Chondrocyte (in vitro differentiated cells): Measurements from ENCODE around the gene MTFP1. TPM values are rescaled to one million over a fixed set of nuclear protein-coding genes. Genes with fewer than 3 reads are reported as not detected.
A peak's percentile ranks its signal among the peaks of the same experiment; 100 is the strongest.

Experiments
- DNase-seq: peaks from one replicate; pipeline ENCODE4 v3.0.0; 2021; ENCODE audit warnings: mixed read lengths, low spot score
- H3K27ac Mint-ChIP-seq: one replicate; pipeline ENCODE4 v1.8.0; 2021; ENCODE audit warnings: mild to moderate bottlenecking, moderate library complexity, mixed read lengths; ENCODE audit not compliant: unreplicated experiment
- H3K27me3 Mint-ChIP-seq: 2 replicates; pipeline ENCODE4 v1.8.0; 2021; ENCODE audit warnings: low read depth, mixed read lengths
- H3K36me3 Mint-ChIP-seq: 2 replicates; pipeline ENCODE4 v1.8.0; 2021; ENCODE audit warnings: low read depth, mixed read lengths
- H3K4me1 Mint-ChIP-seq: 2 replicates; pipeline ENCODE4 v1.8.0; 2021; ENCODE audit warnings: low read depth, mild to moderate bottlenecking, mixed read lengths
- H3K4me3 Mint-ChIP-seq: one replicate; pipeline ENCODE4 v1.8.0; 2021; ENCODE audit warnings: mild to moderate bottlenecking, moderate library complexity, mixed read lengths; ENCODE audit not compliant: unreplicated experiment
- H3K9me3 Mint-ChIP-seq: 2 replicates; pipeline ENCODE4 v1.8.0; 2021; ENCODE audit warnings: low read depth, mixed read lengths
- total RNA-seq: library from RNA; stranded (reverse); gene quantifications from 3 replicates; pipeline ENCODE4 v1.2.1, GENCODE V29; 2021
- TF ChIP-seq, protein P1 (sequence below): fragments of 200-600 bp; sonication (generic); IDR thresholded peaks from 2 replicates; pipeline ENCODE4 v1.5.0; 2021; ENCODE audit warnings: antibody characterized with exemption, mild to moderate bottlenecking, moderate library complexity

The MTFP1 gene
- total RNA-seq, 1 donor from 2014 or later, result 12.1 TPM

- peaks cover 26% of the 10 kb centered on the region for H3K36me3 Mint-ChIP-seq
- H3K4me3 Mint-ChIP-seq, result no peak overlapping the region
Measured at GRCh38 chr22:30413001-30413400, 12.6 kb upstream of the MTFP1 start.

GRCh38 chr22:30413745-30414524 is 11.6 kb upstream of the MTFP1 start:
- H3K36me3 Mint-ChIP-seq, result peaks cover 26% of the 10 kb centered on the region
- H3K4me1 Mint-ChIP-seq, result peaks cover 24% of the 10 kb centered on the region
- TF ChIP-seq, protein P1, sequence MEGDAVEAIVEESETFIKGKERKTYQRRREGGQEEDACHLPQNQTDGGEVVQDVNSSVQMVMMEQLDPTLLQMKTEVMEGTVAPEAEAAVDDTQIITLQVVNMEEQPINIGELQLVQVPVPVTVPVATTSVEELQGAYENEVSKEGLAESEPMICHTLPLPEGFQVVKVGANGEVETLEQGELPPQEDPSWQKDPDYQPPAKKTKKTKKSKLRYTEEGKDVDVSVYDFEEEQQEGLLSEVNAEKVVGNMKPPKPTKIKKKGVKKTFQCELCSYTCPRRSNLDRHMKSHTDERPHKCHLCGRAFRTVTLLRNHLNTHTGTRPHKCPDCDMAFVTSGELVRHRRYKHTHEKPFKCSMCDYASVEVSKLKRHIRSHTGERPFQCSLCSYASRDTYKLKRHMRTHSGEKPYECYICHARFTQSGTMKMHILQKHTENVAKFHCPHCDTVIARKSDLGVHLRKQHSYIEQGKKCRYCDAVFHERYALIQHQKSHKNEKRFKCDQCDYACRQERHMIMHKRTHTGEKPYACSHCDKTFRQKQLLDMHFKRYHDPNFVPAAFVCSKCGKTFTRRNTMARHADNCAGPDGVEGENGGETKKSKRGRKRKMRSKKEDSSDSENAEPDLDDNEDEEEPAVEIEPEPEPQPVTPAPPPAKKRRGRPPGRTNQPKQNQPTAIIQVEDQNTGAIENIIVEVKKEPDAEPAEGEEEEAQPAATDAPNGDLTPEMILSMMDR, result no peak
- H3K4me3 Mint-ChIP-seq, result no peak overlapping the region
- H3K9me3 Mint-ChIP-seq, result no peaks in the 10 kb centered on the region
- DNase-seq, result no peak
- H3K27ac Mint-ChIP-seq, result no peak overlapping the region
- H3K27me3 Mint-ChIP-seq, result no peaks in the 10 kb centered on the region

More at GRCh38 chr22:30413001-30413400, 12.6 kb upstream of the MTFP1 start:
- no peaks in the 10 kb centered on the region for H3K9me3 Mint-ChIP-seq
- TF ChIP-seq, protein P1, result no peak
- H3K27me3 Mint-ChIP-seq, result no peaks in the 10 kb centered on the region
- H3K4me1 Mint-ChIP-seq, result peaks cover 32% of the 10 kb centered on the region
- peak overlapping the region; percentile 57 for H3K27ac Mint-ChIP-seq
- no peak for DNase-seq

DNA sequence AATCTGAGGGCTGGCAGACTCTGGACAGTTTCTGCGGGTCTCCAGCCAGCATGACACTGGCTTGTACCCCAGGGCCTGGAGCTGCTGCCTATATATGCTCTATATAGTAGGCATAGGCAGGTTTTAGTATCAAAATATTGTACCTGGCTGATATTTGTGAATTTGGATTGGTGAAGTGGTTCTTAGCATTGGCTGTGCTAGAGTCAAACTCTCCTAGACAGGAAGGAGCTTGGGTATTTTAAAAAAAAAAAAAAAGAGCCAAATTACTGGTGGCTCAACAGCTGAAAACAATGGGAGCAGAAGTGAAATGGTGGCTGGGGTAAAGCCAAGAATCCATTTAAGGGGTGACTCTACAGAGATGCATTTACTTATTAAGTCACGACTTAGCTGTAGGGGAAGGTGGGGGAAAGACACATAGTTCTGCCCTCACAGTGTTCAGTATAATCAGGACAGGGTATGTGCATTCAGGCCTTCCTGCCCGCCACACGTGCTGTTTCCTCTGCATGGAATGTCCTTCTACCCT is 11.0 kb upstream of the MTFP1 start:
- Mint-ChIP-seq H3K27ac (no peak overlapping the region), H3K36me3 (peaks cover 22% of the 10 kb centered on the region), H3K4me3 (no peak overlapping the region), H3K27me3 (no peaks in the 10 kb centered on the region), H3K9me3 (no peaks in the 10 kb centered on the region), H3K4me1 (peaks cover 18% of the 10 kb centered on the region)
- TF ChIP-seq, protein P1, result no peak
- no peak for DNase-seq

GRCh38 chr22:30416403-30416802 is 9.2 kb upstream of the MTFP1 start:
- peaks cover 32% of the 10 kb centered on the region for H3K4me1 Mint-ChIP-seq
- TF ChIP-seq, protein P1, result no peak
- DNase-seq, result no peak
- H3K36me3 Mint-ChIP-seq, result peaks cover 22% of the 10 kb centered on the region
- H3K27ac Mint-ChIP-seq, result no peak overlapping the region
- no peaks in the 10 kb centered on the region for H3K27me3 Mint-ChIP-seq
- no peaks in the 10 kb centered on the region for H3K9me3 Mint-ChIP-seq
- H3K4me3 Mint-ChIP-seq, result no peak overlapping the region

DNA sequence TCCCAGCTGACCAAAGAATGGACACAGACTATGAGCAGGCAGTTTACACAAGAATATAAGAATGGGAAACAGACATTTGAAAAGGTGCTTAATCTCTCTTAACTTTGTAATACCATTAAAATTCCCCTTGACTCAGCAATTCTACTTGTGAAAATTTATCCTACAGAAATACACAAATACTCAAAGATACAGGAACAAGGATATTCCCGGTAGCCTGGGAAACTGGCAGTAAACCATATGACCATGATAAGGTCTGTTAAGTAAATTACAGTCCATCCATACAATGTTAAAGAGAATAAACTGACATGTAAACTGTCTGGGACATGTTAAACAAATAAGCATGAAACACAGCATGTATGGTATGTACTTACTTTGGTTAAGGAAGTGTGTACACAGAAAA is 8.7 kb upstream of the MTFP1 start:
- no peaks in the 10 kb centered on the region for H3K27me3 Mint-ChIP-seq
- no peak overlapping the region for H3K4me3 Mint-ChIP-seq
- H3K9me3 Mint-ChIP-seq, result no peaks in the 10 kb centered on the region
- peaks cover 20% of the 10 kb centered on the region for H3K36me3 Mint-ChIP-seq
- TF ChIP-seq, protein P1, result no peak
- no peak for DNase-seq
- peaks cover 37% of the 10 kb centered on the region for H3K4me1 Mint-ChIP-seq
- H3K27ac Mint-ChIP-seq, result no peak overlapping the region
